Tibial nerve (tissue), 4 donors: ENCODE results near the gene NXPH3. TPM values are rescaled to one million over a fixed set of nuclear protein-coding genes. Genes with fewer than 3 reads are reported as not detected.
A peak's percentile ranks its signal among the peaks of the same experiment; 100 is the strongest.
"Not testable (repeated sequence)": the region's sequence is repeated elsewhere in the genome, so short reads cannot be mapped to it uniquely, and the experiment has no call there.

ENCODE experiments used
- DNase-seq, 2 donors: peaks; one replicate each; pipeline ENCODE4 v3.0.0-alpha.2; 2019; ENCODE audit warnings: low spot score in 2 of 2
- H3K27ac ChIP-seq, 4 donors: fragments of 200-600 bp; sonication (generic) in 3 of 4; one replicate each; pipeline ENCODE4 v1.5.1; 2017 to 2019; ENCODE audit warnings: mild to moderate bottlenecking in 1 of 4
- H3K27me3 ChIP-seq, 2 donors: fragments of 200-600 bp; sonication (generic) in 1 of 2; one replicate each; pipeline versions ENCODE4 v1.5.1 to v1.6.0; 2017 to 2019
- H3K36me3 ChIP-seq, 3 donors: fragments of 200-600 bp; sonication (generic); one replicate each; pipeline ENCODE4 v1.5.1; 2018 to 2019
- H3K4me1 ChIP-seq, 4 donors: fragments of 200-600 bp; sonication (generic) in 3 of 4; one replicate each; pipeline ENCODE4 v1.5.1; 2017 to 2019
- H3K4me3 ChIP-seq, 4 donors: fragments of 200-600 bp; sonication (generic) in 3 of 4; one replicate each; pipeline ENCODE4 v1.5.1; 2017 to 2019; ENCODE audit warnings: mild to moderate bottlenecking in 1 of 4, moderate library complexity in 1 of 4
- H3K9me3 ChIP-seq, 4 donors: fragments of 200-600 bp; sonication (generic) in 3 of 4; one replicate each; pipeline ENCODE4 v1.5.1; 2017 to 2019
- CTCF ChIP-seq, 5 experiments: fragments of 200-600 bp in 3 of 5; fragments of 450-650 bp in 2 of 5; sonication (generic) in 3 of 5; IDR thresholded peaks; one replicate each; pipeline ENCODE4 v1.5.1; 2016 to 2019; ENCODE audit warnings: antibody characterized with exemption in 5 of 5, mild to moderate bottlenecking in 3 of 5, moderate library complexity in 2 of 5
- EP300 ChIP-seq, 2 donors: sonication (generic); formaldehyde crosslinking; IDR thresholded peaks; one replicate each; pipeline ENCODE4 v1.6.1; 2017; ENCODE audit warnings: antibody characterized with exemption in 2 of 2, mild to moderate bottlenecking in 1 of 2
- POLR2A ChIP-seq, 2 donors: fragments of 450-650 bp; IDR thresholded peaks; one replicate each; pipeline ENCODE4 v1.6.1; 2017; ENCODE audit warnings: antibody characterized with exemption in 2 of 2, mild to moderate bottlenecking in 2 of 2, moderate library complexity in 2 of 2
- WGBS, 2 donors: methylation state at CpG; one replicate each; pipeline ENCODE4 v1.1.5; 2018; 5-methylcytosine and 5-hydroxymethylcytosine counted together
- total RNA-seq, 4 donors: library from RNA; depleted of rRNA; stranded (reverse); fragments of >200 nt; gene quantifications; one replicate each; pipeline ENCODE4 v1.1.0, GENCODE V29; 2016

The NXPH3 gene
- total RNA-seq, 4 donors from 2014 or later, result 5.4 to 21.9 (median 11.4) TPM

GRCh38 chr17:49548051-49548505 is 27.6 kb upstream of the NXPH3 start:
- Histone ChIP-seq H3K36me3 (no peaks in the 10 kb centered on the region), H3K27ac (peak overlapping the region in 2 of 4 donors; percentile 1 to 37), H3K9me3 (no peaks in the 10 kb centered on the region), H3K4me3 (no peak overlapping the region), H3K27me3 (no peaks in the 10 kb centered on the region), H3K4me1 (peaks cover 0 to 37% (median 24%) of the 10 kb centered on the region in 4 donors)
- no peak for DNase-seq
- WGBS, 2 donors, result 51 to 61% methylated on average over 8 of the region's 12 CpGs
- TF ChIP-seq EP300 (IDR thresholded peaks at IDR 0.05), result no peak
- TF ChIP-seq POLR2A (IDR thresholded peaks at IDR 0.05), result no peak
- no peak for TF ChIP-seq CTCF (IDR thresholded peaks at IDR 0.05)

GRCh38 chr17:49548506-49549310 is 27.0 kb upstream of the NXPH3 start:
- WGBS, 2 donors, result 74 to 77% methylated on average over 8 of the region's 8 CpGs
- peak in 1 of 2 donors; percentile 62 for DNase-seq
- H3K27ac ChIP-seq, result no peak overlapping the region
- peaks cover 0 to 37% (median 24%) of the 10 kb centered on the region in 4 donors for H3K4me1 ChIP-seq
- no peak overlapping the region for H3K4me3 ChIP-seq
- TF ChIP-seq EP300 (IDR thresholded peaks at IDR 0.05) (no peak), CTCF (IDR thresholded peaks at IDR 0.05) (peak; percentile 24 to 73 (median 50))
- H3K36me3 ChIP-seq, result no peaks in the 10 kb centered on the region
- H3K9me3 ChIP-seq, result no peaks in the 10 kb centered on the region
- no peaks in the 10 kb centered on the region for H3K27me3 ChIP-seq

GRCh38 chr17:49549311-49549605 is 26.4 kb upstream of the NXPH3 start:
- Histone ChIP-seq H3K4me1 (peaks cover 0 to 37% (median 24%) of the 10 kb centered on the region in 4 donors), H3K4me3 (no peak overlapping the region), H3K36me3 (no peaks in the 10 kb centered on the region), H3K27me3 (no peaks in the 10 kb centered on the region), H3K9me3 (no peaks in the 10 kb centered on the region), H3K27ac (no peak overlapping the region)
- WGBS, 2 donors, result 93% methylated on average over 6 of the region's 6 CpGs
- TF ChIP-seq POLR2A (IDR thresholded peaks at IDR 0.05), result no peak
- no peak for TF ChIP-seq CTCF (IDR thresholded peaks at IDR 0.05)
- TF ChIP-seq EP300 (IDR thresholded peaks at IDR 0.05), result no peak
- DNase-seq, result no peak

- Histone ChIP-seq H3K36me3 (no peaks in the 10 kb centered on the region), H3K4me3 (no peak overlapping the region), H3K9me3 (no peaks in the 10 kb centered on the region), H3K4me1 (peaks cover 0 to 38% (median 24%) of the 10 kb centered on the region in 4 donors), H3K27me3 (no peaks in the 10 kb centered on the region), H3K27ac (no peak overlapping the region)
- DNase-seq, result no peak
- 89 to 91% methylated on average over 20 of the region's 20 CpGs for WGBS, 2 donors
- TF ChIP-seq CTCF (IDR thresholded peaks at IDR 0.05) (no peak), EP300 (IDR thresholded peaks at IDR 0.05) (no peak)
Measured at GRCh38 chr17:49549691-49550678, 25.7 kb upstream of the NXPH3 start.

- H3K9me3 ChIP-seq, result not testable (repeated sequence)
Measured at GRCh38 chr17:49550764-49551163, 24.9 kb upstream of the NXPH3 start.

More at GRCh38 chr17:49550764-49551163, 24.9 kb upstream of the NXPH3 start:
- not testable (repeated sequence) for H3K4me3 ChIP-seq, H3K36me3 ChIP-seq, DNase-seq, H3K27ac ChIP-seq, H3K27me3 ChIP-seq
- 95% methylated on average over 9 of the region's 9 CpGs for WGBS, 2 donors
- H3K4me1 ChIP-seq, result peaks cover 0 to 45% (median 25%) of the 10 kb centered on the region in 4 donors
